SH-SY5Y (cell line): ENCODE results near the gene PROK2.

ENCODE experiments used
- GATA2 ChIP-seq: IDR thresholded peaks from 2 replicates; pipeline ENCODE4 v1.6.1; 2011; ENCODE audit warnings: mild to moderate bottlenecking, low read depth, low read length
- GATA3 ChIP-seq: IDR thresholded peaks from 2 replicates; pipeline ENCODE4 v1.6.1; 2011; ENCODE audit warnings: low read depth, mild to moderate bottlenecking, low read length, moderate library complexity

- TF ChIP-seq GATA2 (no peak), GATA3 (no peak)
Observed at GRCh38 chr3:71816767-71817156, 31.8 kb upstream of the PROK2 start.
